Measurements from ENCODE around the gene C20orf141.

The C20orf141 gene

GRCh38 chr20:2845607-2846006, 30.8 kb downstream of the C20orf141 start:
- no peak overlapping the region for H3K4me3 ChIP-seq (ENCODE audit: low read depth, low read length)

DNA sequence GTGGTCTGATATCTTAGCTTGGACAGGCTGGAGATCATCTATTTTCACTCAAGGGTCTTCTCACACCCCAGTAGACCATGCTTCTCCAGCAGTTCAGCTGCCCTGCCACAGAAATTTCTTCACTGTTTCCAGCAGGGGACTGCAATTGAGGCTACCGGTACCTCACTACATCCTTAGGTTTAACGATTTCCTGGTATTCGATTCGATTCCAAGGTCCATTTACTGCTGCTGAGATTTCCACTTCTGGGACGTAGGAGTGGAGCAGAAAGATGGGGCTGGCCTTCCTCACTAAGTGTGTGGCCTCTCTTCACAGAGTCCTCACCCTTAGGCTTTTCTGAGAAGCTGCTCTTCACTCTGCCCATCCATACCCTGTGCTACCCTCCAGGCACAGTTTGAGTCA, 31.9 kb downstream of the C20orf141 start:
- H3K4me3 ChIP-seq (ENCODE audit: low read depth, low read length), result no peak overlapping the region

DNA sequence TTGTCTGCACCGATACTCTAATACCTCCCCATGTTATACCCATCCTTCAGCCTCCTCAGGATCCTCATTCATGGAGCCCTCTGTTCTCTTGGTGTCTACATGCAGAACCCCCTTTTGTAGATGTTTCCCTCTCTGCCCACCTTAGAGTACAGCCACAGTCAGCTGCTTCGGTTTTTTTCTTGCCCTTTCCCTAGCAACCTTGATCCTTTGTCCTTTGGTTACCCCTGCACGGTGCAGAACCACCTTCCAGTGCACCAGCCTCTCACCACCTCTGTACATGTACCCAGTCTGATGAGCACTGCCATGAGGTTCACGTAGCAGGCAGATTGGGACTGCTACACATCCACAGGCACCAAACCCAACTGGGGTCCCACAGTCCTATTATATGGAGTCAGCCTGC, 33.0 kb downstream of the C20orf141 start:
- no peak overlapping the region for H3K4me3 ChIP-seq (ENCODE audit: low read depth, low read length)

DNA sequence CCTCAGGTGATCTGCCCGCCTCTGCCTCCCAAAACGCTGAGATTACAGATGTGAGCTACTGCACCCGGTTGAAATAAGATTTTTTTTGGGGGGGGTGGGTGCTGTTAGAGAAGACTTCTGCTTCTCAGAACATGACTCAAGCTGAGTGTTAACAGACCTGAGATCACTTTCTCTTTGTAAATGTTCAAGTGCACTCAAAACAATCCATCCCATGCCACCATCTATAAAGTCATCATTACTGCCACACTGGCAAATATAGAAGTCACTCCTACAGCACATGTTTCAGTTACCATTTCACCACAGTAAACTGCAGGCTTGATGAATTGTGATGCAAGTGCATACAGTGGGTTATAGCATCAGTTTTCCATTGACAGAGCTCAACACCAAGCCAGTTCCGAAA, 34.7 kb downstream of the C20orf141 start:
- H3K4me3 ChIP-seq (ENCODE audit: low read depth, low read length), result no peak overlapping the region

GRCh38 chr20:2851086-2851485, 36.3 kb downstream of the C20orf141 start:
- H3K4me3 ChIP-seq (ENCODE audit: low read depth, low read length), result no peak overlapping the region

DNA sequence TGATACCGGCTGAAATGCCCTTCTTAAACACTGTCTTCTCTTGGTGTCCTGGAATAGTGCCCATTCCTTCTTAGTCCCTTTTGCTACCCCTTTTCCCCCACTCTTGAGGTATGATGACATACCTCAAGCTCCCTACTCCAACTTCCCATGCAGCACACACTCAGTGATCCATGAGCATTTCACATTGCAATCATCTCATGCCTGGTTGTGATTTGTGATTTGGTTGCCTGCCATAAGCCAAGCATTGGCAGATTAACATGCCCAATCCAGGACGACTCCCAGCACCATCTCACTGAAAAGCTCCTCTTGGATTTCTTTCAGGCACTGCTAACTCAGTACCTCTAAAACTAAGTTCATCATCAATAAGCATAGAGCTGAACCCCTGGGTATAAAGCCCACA, 43.8 kb downstream of the C20orf141 start:
- no peak overlapping the region for H3K4me3 ChIP-seq (ENCODE audit: low read depth, low read length)

DNA sequence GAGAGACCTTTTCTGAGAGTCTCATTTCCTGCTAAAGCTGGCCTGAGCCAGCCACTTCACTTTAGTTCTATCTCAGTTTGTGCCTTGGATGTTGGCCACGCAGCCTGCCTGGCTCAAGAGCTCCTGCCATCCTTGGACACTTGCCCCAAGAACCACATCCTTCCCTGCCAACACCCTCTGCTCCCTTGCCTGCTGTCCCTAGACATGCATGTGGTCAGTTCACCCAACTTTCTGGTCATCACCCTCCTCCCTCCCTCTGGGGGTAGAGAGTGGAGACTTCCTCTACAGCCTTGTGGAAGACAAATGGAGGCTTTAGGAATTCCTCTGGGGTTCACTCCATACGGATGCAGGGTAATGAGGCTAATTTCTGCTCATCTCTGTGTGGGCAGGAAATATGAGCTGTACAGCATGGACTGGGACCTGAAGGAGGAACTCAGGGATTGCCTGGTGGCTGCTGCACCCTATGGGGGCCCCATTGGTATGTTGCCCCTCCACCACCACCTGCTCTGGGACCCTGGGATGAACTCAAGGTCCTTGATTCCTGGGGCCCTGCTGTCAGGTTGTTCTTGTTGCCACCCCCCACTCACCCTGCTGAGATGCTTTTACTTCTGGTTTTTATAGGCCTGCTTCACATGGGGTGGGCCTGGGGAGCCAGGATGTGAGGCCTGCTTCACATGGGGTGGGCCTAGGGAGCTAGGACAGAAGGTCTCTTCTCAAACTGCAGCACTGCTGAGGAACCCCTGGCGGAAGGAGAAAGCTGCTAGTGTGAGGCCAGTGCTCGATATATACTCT, 44.7 kb downstream of the C20orf141 start:
- no peak overlapping the region for H3K4me3 ChIP-seq (ENCODE audit: low read depth, low read length)

- no peak overlapping the region for H3K4me3 ChIP-seq (ENCODE audit: low read depth, low read length)
Observed at GRCh38 chr20:2864626-2865025, 49.8 kb downstream of the C20orf141 start.

- H3K4me3 ChIP-seq (ENCODE audit: low read depth, low read length), result no peak overlapping the region
Observed at GRCh38 chr20:2865101-2865500, 50.3 kb downstream of the C20orf141 start.

Measured in iPS-11a (cell line).